Endothelial cell (in vitro differentiated cells): ENCODE measurements around the gene TANGO6. TPM values are rescaled to one million over a fixed set of nuclear protein-coding genes. Genes with fewer than 3 reads are reported as not detected.

ENCODE experiments used
- DNase-seq: peaks from one replicate; pipeline ENCODE4 v3.0.0; 2021; ENCODE audit warnings: low spot score
- H3K27ac Mint-ChIP-seq: one replicate; pipeline ENCODE4 v1.8.0; 2021; ENCODE audit warnings: mixed read lengths, inconsistent platforms; ENCODE audit not compliant: unreplicated experiment
- H3K27me3 Mint-ChIP-seq: one replicate; pipeline ENCODE4 v1.8.0; 2021; ENCODE audit warnings: mild to moderate bottlenecking, moderate library complexity, mixed read lengths, inconsistent platforms; ENCODE audit not compliant: unreplicated experiment
- H3K36me3 Mint-ChIP-seq: one replicate; pipeline ENCODE4 v1.8.0; 2021; ENCODE audit warnings: mild to moderate bottlenecking, low read depth, mixed read lengths, inconsistent platforms; ENCODE audit not compliant: unreplicated experiment
- H3K4me1 Mint-ChIP-seq: one replicate; pipeline ENCODE4 v1.8.0; 2021; ENCODE audit warnings: mild to moderate bottlenecking, mixed read lengths, inconsistent platforms; ENCODE audit not compliant: unreplicated experiment
- H3K4me3 Mint-ChIP-seq: one replicate; pipeline ENCODE4 v1.8.0; 2021; ENCODE audit warnings: mild to moderate bottlenecking, mixed read lengths, inconsistent platforms; ENCODE audit not compliant: unreplicated experiment
- H3K9me3 Mint-ChIP-seq: one replicate; pipeline ENCODE4 v1.8.0; 2021; ENCODE audit warnings: mixed read lengths, inconsistent platforms; ENCODE audit not compliant: unreplicated experiment
- CTCF ChIP-seq: fragments of 200-600 bp; sonication (generic); IDR thresholded peaks from one replicate; pipeline ENCODE4 v1.5.0; 2021; ENCODE audit warnings: antibody characterized with exemption; ENCODE audit not compliant: unreplicated experiment
- total RNA-seq: library from RNA; stranded (reverse); fragmentation: NEBNext Ultra II Directional; extraction: Animal tissue kit (Norgen Biotek cat#: 25700); gene quantifications from one replicate; pipeline ENCODE4 v1.2.1, GENCODE V29; 2021; ENCODE audit not compliant: unreplicated experiment

TANGO6 gene
- total RNA-seq, 1 donor from 2014 or later: 10.4 TPM

GRCh38 chr16:68973611-68974120 lies 130.3 kb downstream of the TANGO6 start:
- Mint-ChIP-seq H3K4me1 (peaks cover 23% of the 10 kb centered on the region), H3K4me3 (no peak overlapping the region), H3K9me3 (no peaks in the 10 kb centered on the region), H3K36me3 (no peaks in the 10 kb centered on the region), H3K27ac (peak overlapping the region; percentile 87), H3K27me3 (peaks cover 3% of the 10 kb centered on the region)
- no peak for DNase-seq
- no peak for TF ChIP-seq CTCF

GRCh38 chr16:68978303-68978954 lies 135.1 kb downstream of the TANGO6 start:
- Mint-ChIP-seq H3K4me3 (no peak overlapping the region), H3K4me1 (peaks cover 2% of the 10 kb centered on the region), H3K9me3 (no peaks in the 10 kb centered on the region), H3K27me3 (peaks cover 3% of the 10 kb centered on the region), H3K36me3 (no peaks in the 10 kb centered on the region), H3K27ac (no peak overlapping the region)
- DNase-seq: no peak
- TF ChIP-seq CTCF: no peak

- no peak for DNase-seq
- Mint-ChIP-seq H3K27ac (no peak overlapping the region), H3K27me3 (peaks cover 1% of the 10 kb centered on the region), H3K36me3 (no peaks in the 10 kb centered on the region), H3K4me3 (no peak overlapping the region), H3K4me1 (no peaks in the 10 kb centered on the region), H3K9me3 (no peaks in the 10 kb centered on the region)
- no peak for TF ChIP-seq CTCF
Observed at GRCh38 chr16:68980695-68981315, 137.5 kb downstream of the TANGO6 start.

GRCh38 chr16:68981971-68982370 lies 138.6 kb downstream of the TANGO6 start:
- no peaks in the 10 kb centered on the region for H3K4me1 Mint-ChIP-seq
- H3K4me3 Mint-ChIP-seq: no peak overlapping the region
- DNase-seq: no peak
- no peaks in the 10 kb centered on the region for H3K27me3 Mint-ChIP-seq
- H3K27ac Mint-ChIP-seq: no peak overlapping the region
- TF ChIP-seq CTCF: no peak
- no peaks in the 10 kb centered on the region for H3K9me3 Mint-ChIP-seq
- H3K36me3 Mint-ChIP-seq: no peaks in the 10 kb centered on the region

- H3K4me3 Mint-ChIP-seq: no peak overlapping the region
- H3K4me1 Mint-ChIP-seq: no peaks in the 10 kb centered on the region
- H3K27ac Mint-ChIP-seq: no peak overlapping the region
- no peaks in the 10 kb centered on the region for H3K9me3 Mint-ChIP-seq
- no peaks in the 10 kb centered on the region for H3K27me3 Mint-ChIP-seq
- H3K36me3 Mint-ChIP-seq: no peaks in the 10 kb centered on the region
- DNase-seq: no peak
- no peak for TF ChIP-seq CTCF
Observed at GRCh38 chr16:68984467-68984866, 141.1 kb downstream of the TANGO6 start.
